ENCODE measurements around the gene TRPV5.

Gene TRPV5

GRCh38 chr7:142940966-142941535 lies 7.5 kb upstream of the TRPV5 start:
- no peak for DNase-seq (ENCODE audit: low read depth, low spot score)

- DNase-seq (ENCODE audit: low read depth, low spot score) = no peak
These were observed 5.8 kb upstream of the TRPV5 start, which contains the start of gene LLCFC1 for GRCh38 chr7:142939226-142939910. Gene LLCFC1 (plus strand): TSS chr7:142939484. CDS start chr7:142939622, 138 bp downstream.

- no peak for DNase-seq (ENCODE audit: low read depth, low spot score)
These were observed 5.1 kb upstream of the TRPV5 start for GRCh38 chr7:142938611-142939010.

GRCh38 chr7:142935941-142936565 lies 2.5 kb upstream of the TRPV5 start:
- no peak for DNase-seq (ENCODE audit: low read depth, low spot score)

GRCh38 chr7:142934056-142934455 lies 510 bp upstream of the TRPV5 start:
- no peak for DNase-seq (ENCODE audit: low read depth, low spot score)

GRCh38 chr7:142933092-142933475 lies 462 bp downstream of the TRPV5 start:
- DNase-seq (ENCODE audit: low read depth, low spot score) = no peak

- DNase-seq (ENCODE audit: low read depth, low spot score) = no peak
These were observed 1.0 kb downstream of the TRPV5 start for GRCh38 chr7:142932386-142933091.

GRCh38 chr7:142930126-142930730 lies 3.3 kb downstream of the TRPV5 start:
- no peak for DNase-seq (ENCODE audit: low read depth, low spot score)

GRCh38 chr7:142927949-142928348 lies 5.6 kb downstream of the TRPV5 start:
- DNase-seq (ENCODE audit: low read depth, low spot score) = no peak

GRCh38 chr7:142927085-142927745 lies 6.3 kb downstream of the TRPV5 start:
- no peak for DNase-seq (ENCODE audit: low read depth, low spot score)

GRCh38 chr7:142925413-142925812 lies 8.1 kb downstream of the TRPV5 start:
- no peak for DNase-seq (ENCODE audit: low read depth, low spot score)

- DNase-seq (ENCODE audit: low read depth, low spot score) = no peak
These were observed 10.2 kb downstream of the TRPV5 start for GRCh38 chr7:142923391-142923790.

GRCh38 chr7:142919656-142920055 lies 13.9 kb downstream of the TRPV5 start:
- no peak for DNase-seq (ENCODE audit: low read depth, low spot score)

GRCh38 chr7:142918901-142919300 lies 14.6 kb downstream of the TRPV5 start:
- no peak for DNase-seq (ENCODE audit: low read depth, low spot score)

GRCh38 chr7:142917447-142917846 lies 16.1 kb downstream of the TRPV5 start:
- no peak for DNase-seq (ENCODE audit: low read depth, low spot score)

GRCh38 chr7:142916508-142916907 lies 17.0 kb downstream of the TRPV5 start:
- no peak for DNase-seq (ENCODE audit: low read depth, low spot score)

- DNase-seq (ENCODE audit: low read depth, low spot score) = no peak
These were observed 18.2 kb downstream of the TRPV5 start for GRCh38 chr7:142915315-142915714.

- DNase-seq (ENCODE audit: low read depth, low spot score) = no peak
These were observed 19.4 kb downstream of the TRPV5 start for GRCh38 chr7:142914121-142914520.

GRCh38 chr7:142913566-142913965 lies 20.0 kb downstream of the TRPV5 start:
- no peak for DNase-seq (ENCODE audit: low read depth, low spot score)

- no peak for DNase-seq (ENCODE audit: low read depth, low spot score)
These were observed 20.5 kb downstream of the TRPV5 start for GRCh38 chr7:142913051-142913450.

- DNase-seq (ENCODE audit: low read depth, low spot score) = no peak
These were observed 23.1 kb downstream of the TRPV5 start for GRCh38 chr7:142910481-142910880.
